ENCODE results near the gene AURKAIP1.

Gene AURKAIP1

DNA sequence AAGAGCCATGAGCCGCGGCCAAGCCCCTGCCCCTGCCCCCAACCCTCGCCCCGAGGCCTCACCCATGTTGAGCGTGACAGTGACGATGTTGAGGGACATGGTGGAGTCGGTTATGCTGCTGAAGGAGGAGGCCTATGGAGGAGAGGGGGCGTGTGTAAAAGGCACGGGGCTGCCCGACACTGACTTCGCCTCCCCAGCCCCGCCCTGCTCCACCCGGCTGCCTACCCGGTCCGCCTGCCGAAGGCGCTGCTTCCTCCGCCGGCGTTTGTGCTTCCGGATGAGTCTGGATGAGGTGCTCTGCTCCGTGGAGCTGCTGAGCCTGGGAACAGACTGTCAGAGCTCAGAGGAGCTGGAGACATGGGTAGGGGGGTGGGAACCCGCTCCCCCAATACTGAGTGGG is 34.8 kb downstream of the AURKAIP1 start:
- TF ChIP-seq SPI1 (IDR thresholded peaks at IDR 0.05; ENCODE audit: borderline replicate concordance, low read depth) (no peak), POLR2AphosphoS5 (IDR thresholded peaks at IDR 0.05; ENCODE audit: low read depth) (no peak)
- TF ChIP-seq, protein P1, sequence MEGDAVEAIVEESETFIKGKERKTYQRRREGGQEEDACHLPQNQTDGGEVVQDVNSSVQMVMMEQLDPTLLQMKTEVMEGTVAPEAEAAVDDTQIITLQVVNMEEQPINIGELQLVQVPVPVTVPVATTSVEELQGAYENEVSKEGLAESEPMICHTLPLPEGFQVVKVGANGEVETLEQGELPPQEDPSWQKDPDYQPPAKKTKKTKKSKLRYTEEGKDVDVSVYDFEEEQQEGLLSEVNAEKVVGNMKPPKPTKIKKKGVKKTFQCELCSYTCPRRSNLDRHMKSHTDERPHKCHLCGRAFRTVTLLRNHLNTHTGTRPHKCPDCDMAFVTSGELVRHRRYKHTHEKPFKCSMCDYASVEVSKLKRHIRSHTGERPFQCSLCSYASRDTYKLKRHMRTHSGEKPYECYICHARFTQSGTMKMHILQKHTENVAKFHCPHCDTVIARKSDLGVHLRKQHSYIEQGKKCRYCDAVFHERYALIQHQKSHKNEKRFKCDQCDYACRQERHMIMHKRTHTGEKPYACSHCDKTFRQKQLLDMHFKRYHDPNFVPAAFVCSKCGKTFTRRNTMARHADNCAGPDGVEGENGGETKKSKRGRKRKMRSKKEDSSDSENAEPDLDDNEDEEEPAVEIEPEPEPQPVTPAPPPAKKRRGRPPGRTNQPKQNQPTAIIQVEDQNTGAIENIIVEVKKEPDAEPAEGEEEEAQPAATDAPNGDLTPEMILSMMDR (IDR thresholded peaks at IDR 0.05; ENCODE audit: insufficient read depth, low read length), result no peak
- Histone ChIP-seq H3K4me3 (replicated peaks; ENCODE audit: insufficient read depth, low read length) (no peak overlapping the region), H3K27me3 (ENCODE audit: insufficient read depth, poor library complexity, severe bottlenecking) (no peaks in the 10 kb centered on the region), H3K27ac (replicated peaks) (no peak overlapping the region)
- no peak for DNase-seq (ENCODE audit: low read depth in 1 of 2, low spot score in 1 of 2)

DNA sequence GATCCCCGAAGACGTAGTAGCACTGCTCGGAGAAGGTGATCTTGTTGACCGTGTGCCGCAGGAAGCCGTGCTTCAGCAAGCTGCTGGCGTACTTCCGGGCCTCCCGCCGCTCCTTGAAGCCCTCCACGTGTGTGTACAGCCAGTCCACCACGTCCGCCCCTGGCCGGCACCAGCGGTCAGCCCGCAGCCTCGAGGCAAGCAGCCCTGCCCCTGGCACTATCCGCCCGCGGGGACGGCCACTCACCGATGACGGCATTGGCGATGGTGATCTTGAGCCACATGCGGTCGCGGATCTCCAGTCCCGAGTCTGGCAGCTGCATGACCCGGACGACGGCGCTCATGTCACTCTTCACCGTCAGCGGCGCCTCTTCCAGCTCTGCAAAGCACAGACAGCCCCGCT is 36.7 kb downstream of the AURKAIP1 start:
- DNase-seq (ENCODE audit: low read depth in 1 of 2, low spot score in 1 of 2), result no peak
- TF ChIP-seq SPI1 (IDR thresholded peaks at IDR 0.05; ENCODE audit: borderline replicate concordance, low read depth) (no peak), GABPA (IDR thresholded peaks at IDR 0.05; ENCODE audit: low read depth) (no peak)
- H3K27ac ChIP-seq (replicated peaks), result no peak overlapping the region
- no peak overlapping the region for H3K4me3 ChIP-seq (replicated peaks; ENCODE audit: insufficient read depth, low read length)
- no peaks in the 10 kb centered on the region for H3K27me3 ChIP-seq (ENCODE audit: insufficient read depth, poor library complexity, severe bottlenecking)

DNA sequence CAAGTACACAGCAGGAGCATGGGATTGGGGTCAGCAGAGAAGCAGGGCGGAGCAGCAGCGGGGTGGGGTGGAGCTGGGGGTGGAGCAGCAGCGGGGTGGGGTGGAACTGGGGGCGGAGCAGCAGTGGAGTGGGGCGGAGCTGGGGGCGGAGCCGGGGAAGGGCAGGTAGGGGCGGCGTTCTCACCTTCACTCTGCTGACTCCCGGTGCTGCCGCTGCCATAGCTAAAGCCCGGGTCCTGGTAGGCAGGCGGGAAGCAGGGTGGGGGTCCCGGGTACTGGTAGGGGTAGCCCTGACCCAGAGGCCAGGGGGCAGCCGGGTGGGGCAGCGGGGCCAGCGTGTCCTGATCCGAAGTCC is 37.2 kb downstream of the AURKAIP1 start:
- TF ChIP-seq GABPA (IDR thresholded peaks at IDR 0.05; ENCODE audit: low read depth) (no peak), SPI1 (IDR thresholded peaks at IDR 0.05; ENCODE audit: borderline replicate concordance, low read depth) (no peak), POLR2AphosphoS5 (IDR thresholded peaks at IDR 0.05; ENCODE audit: low read depth) (no peak)
- TF ChIP-seq, protein P2, sequence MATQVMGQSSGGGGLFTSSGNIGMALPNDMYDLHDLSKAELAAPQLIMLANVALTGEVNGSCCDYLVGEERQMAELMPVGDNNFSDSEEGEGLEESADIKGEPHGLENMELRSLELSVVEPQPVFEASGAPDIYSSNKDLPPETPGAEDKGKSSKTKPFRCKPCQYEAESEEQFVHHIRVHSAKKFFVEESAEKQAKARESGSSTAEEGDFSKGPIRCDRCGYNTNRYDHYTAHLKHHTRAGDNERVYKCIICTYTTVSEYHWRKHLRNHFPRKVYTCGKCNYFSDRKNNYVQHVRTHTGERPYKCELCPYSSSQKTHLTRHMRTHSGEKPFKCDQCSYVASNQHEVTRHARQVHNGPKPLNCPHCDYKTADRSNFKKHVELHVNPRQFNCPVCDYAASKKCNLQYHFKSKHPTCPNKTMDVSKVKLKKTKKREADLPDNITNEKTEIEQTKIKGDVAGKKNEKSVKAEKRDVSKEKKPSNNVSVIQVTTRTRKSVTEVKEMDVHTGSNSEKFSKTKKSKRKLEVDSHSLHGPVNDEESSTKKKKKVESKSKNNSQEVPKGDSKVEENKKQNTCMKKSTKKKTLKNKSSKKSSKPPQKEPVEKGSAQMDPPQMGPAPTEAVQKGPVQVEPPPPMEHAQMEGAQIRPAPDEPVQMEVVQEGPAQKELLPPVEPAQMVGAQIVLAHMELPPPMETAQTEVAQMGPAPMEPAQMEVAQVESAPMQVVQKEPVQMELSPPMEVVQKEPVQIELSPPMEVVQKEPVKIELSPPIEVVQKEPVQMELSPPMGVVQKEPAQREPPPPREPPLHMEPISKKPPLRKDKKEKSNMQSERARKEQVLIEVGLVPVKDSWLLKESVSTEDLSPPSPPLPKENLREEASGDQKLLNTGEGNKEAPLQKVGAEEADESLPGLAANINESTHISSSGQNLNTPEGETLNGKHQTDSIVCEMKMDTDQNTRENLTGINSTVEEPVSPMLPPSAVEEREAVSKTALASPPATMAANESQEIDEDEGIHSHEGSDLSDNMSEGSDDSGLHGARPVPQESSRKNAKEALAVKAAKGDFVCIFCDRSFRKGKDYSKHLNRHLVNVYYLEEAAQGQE (IDR thresholded peaks at IDR 0.05; ENCODE audit: insufficient replicate concordance, low read depth), result no peak
- TF ChIP-seq, protein P1 (IDR thresholded peaks at IDR 0.05; ENCODE audit: insufficient read depth, low read length), result no peak
- Histone ChIP-seq H3K4me3 (replicated peaks; ENCODE audit: insufficient read depth, low read length) (no peak overlapping the region), H3K27ac (replicated peaks) (no peak overlapping the region), H3K27me3 (ENCODE audit: insufficient read depth, poor library complexity, severe bottlenecking) (no peaks in the 10 kb centered on the region)
- DNase-seq (ENCODE audit: low read depth in 1 of 2, low spot score in 1 of 2), result no peak

DNA sequence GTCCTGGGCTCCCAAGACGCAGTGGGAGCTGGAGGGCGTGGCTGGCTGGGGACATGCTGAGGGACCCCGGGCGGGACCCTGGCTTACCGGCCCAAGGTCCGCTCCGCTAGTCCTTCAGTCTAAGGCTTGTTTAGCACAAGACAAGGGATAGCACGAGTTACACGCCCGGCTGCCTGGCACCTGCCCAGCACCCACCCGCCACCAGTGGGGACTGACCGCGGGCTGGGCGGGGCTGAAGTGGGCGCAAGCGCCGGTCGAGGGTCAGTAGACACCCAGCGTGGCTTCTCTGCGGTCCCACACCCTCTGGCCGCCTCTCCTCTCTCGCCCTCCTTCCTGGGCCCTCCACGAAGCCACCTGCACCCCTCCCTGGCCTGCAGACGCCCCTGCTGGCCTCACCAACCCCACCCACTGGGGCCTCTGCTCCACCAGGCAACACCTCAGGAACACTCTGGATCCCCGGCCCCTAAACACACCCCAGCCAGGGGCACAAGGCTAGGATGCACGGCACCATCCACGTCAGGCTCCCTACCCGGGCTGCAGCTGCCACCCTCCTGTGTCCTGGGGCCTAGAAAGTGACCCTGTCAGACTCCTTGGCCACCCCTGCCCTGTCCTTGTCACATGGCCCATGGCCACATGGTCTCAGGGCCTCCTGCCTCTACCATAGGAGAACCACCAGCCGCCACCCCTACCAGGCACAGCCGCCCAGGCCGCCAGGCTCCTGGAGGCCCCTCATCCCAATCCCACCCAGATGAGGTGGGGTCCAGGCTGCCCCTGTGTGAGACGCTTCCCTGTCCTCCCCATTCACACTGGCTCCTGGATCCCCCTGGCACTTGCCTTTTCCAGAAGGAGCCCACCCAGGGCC is 37.8 kb downstream of the AURKAIP1 start:
- TF ChIP-seq, protein P1 (IDR thresholded peaks at IDR 0.05; ENCODE audit: insufficient read depth, low read length), result no peak
- TF ChIP-seq, protein P2 (IDR thresholded peaks at IDR 0.05; ENCODE audit: insufficient replicate concordance, low read depth), result no peak
- TF ChIP-seq SPI1 (IDR thresholded peaks at IDR 0.05; ENCODE audit: borderline replicate concordance, low read depth) (no peak), POLR2AphosphoS5 (IDR thresholded peaks at IDR 0.05; ENCODE audit: low read depth) (no peak), GABPA (IDR thresholded peaks at IDR 0.05; ENCODE audit: low read depth) (no peak)
- Histone ChIP-seq H3K27ac (replicated peaks) (no peak overlapping the region), H3K27me3 (ENCODE audit: insufficient read depth, poor library complexity, severe bottlenecking) (no peaks in the 10 kb centered on the region), H3K4me3 (replicated peaks; ENCODE audit: insufficient read depth, low read length) (no peak overlapping the region)
- DNase-seq (ENCODE audit: low read depth in 1 of 2, low spot score in 1 of 2), result no peak

All from HL-60 (cell line).